ENCODE measurements around the gene NAIF1. TPM values are rescaled to one million over a fixed set of nuclear protein-coding genes. Genes with fewer than 3 reads are reported as not detected.

NAIF1 gene
- total and polyA plus RNA-seq, 2 donors (not counting 3 experiments of a cell fraction or from before 2014, with no cell fraction given): 8.2 to 10.1 TPM

- ChIA-PET CTCF (no interaction called here), POLR2A (no interaction called here)
- no peaks in the 10 kb centered on the region for H3K9me3 ChIP-seq (replicated peaks; ENCODE audit: control insufficient read depth, insufficient read depth, low read length)
- no peaks in the 10 kb centered on the region for H3K79me2 ChIP-seq (ENCODE audit: control insufficient read depth, insufficient read depth, low read length)
- H3K36me3 ChIP-seq (ENCODE audit: control insufficient read depth in 2 of 2, extremely low read depth in 1 of 2, insufficient read depth in 2 of 2, low read length in 2 of 2): no peaks in the 10 kb centered on the region
- no TSS peak for BruUV-seq (replicated peaks)
- no peak overlapping the region for H3K27ac ChIP-seq (ENCODE audit: insufficient read depth, low read depth, low read length)
- no peak overlapping the region for H3K4me3 ChIP-seq (replicated peaks in 1 of 3; ENCODE audit: insufficient read depth in 1 of 3, low read depth in 1 of 3, low read length in 3 of 3)
- no peak overlapping the region for H3K9ac ChIP-seq (replicated peaks; ENCODE audit: extremely low read depth, insufficient read depth, low read length)
- no peak overlapping the region for H2AFZ ChIP-seq (ENCODE audit: low read depth, low read length)
- dilution Hi-C loops (cut with MboI; ENCODE audit: extremely low pct_ligation_motif_present, low sequenced_read_pairs) (no loop called here), intact Hi-C loops (cut with micrococcal nuclease) (no loop called here)
- no peaks in the 10 kb centered on the region for H3K9me1 ChIP-seq (replicated peaks; ENCODE audit: control insufficient read depth, extremely low read depth, insufficient read depth, low read length)
- peaks cover 2% of the 10 kb centered on the region for H3K4me1 ChIP-seq (ENCODE audit: control insufficient read depth, extremely low read depth, insufficient read depth, low read length)
- no peak for FAIRE-seq
- DNase-seq (ENCODE audit: low read depth, low spot score): no peak
- no peak for TF ChIP-seq FOS (IDR thresholded peaks at IDR 0.05; ENCODE audit: borderline replicate concordance, insufficient read depth, low read length)
- no peak overlapping the region for H3K4me2 ChIP-seq (ENCODE audit: insufficient read depth, low read length)
- no peaks in the 10 kb centered on the region for H3K27me3 ChIP-seq (ENCODE audit: control insufficient read depth in 2 of 2, insufficient read depth in 2 of 2, low read length in 2 of 2)
- no peaks in the 10 kb centered on the region for H4K20me1 ChIP-seq (replicated peaks; ENCODE audit: control insufficient read depth, extremely low read depth, insufficient read depth, low read length)
Measured at GRCh38 chr9:128054087-128054486, 13.0 kb downstream of the NAIF1 start.

DNA sequence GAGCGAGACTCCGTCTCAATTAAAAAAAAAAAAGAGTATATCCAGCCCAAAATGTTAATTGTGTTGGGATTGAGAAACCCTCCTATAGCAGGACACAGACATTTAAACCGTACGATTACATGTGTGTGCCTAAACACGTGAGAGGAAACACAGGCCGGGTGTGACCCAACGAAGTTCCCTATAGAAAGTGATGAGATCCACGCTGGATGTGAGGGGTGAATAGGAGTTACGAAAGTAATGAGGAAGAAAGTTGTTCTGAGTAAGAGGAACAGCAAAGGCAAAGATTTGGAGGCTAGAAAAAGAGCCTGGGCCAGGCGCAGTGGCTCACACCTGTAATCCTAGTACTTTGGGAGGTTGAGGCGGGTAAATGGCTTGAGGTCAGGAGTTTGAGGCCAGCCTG lies 13.6 kb downstream of the NAIF1 start:
- Histone ChIP-seq H3K4me2 (ENCODE audit: insufficient read depth, low read length) (no peak overlapping the region), H3K4me1 (ENCODE audit: control insufficient read depth, extremely low read depth, insufficient read depth, low read length) (peaks cover 2% of the 10 kb centered on the region), H3K79me2 (ENCODE audit: control insufficient read depth, insufficient read depth, low read length) (no peaks in the 10 kb centered on the region), H3K27ac (ENCODE audit: insufficient read depth, low read depth, low read length) (no peak overlapping the region), H2AFZ (ENCODE audit: low read depth, low read length) (no peak overlapping the region), H3K27me3 (ENCODE audit: control insufficient read depth in 2 of 2, insufficient read depth in 2 of 2, low read length in 2 of 2) (no peaks in the 10 kb centered on the region), H3K9ac (replicated peaks; ENCODE audit: extremely low read depth, insufficient read depth, low read length) (no peak overlapping the region), H3K9me1 (replicated peaks; ENCODE audit: control insufficient read depth, extremely low read depth, insufficient read depth, low read length) (no peaks in the 10 kb centered on the region), H3K4me3 (replicated peaks in 1 of 3; ENCODE audit: insufficient read depth in 1 of 3, low read depth in 1 of 3, low read length in 3 of 3) (no peak overlapping the region), H4K20me1 (replicated peaks; ENCODE audit: control insufficient read depth, extremely low read depth, insufficient read depth, low read length) (no peaks in the 10 kb centered on the region), H3K36me3 (ENCODE audit: control insufficient read depth in 2 of 2, extremely low read depth in 1 of 2, insufficient read depth in 2 of 2, low read length in 2 of 2) (no peaks in the 10 kb centered on the region), H3K9me3 (replicated peaks; ENCODE audit: control insufficient read depth, insufficient read depth, low read length) (no peaks in the 10 kb centered on the region)
- DNase-seq (ENCODE audit: low read depth, low spot score) (no peak), FAIRE-seq (no peak)
- ChIA-PET CTCF (no interaction called here), POLR2A (no interaction called here)
- no TSS peak for BruUV-seq (replicated peaks)
- intact Hi-C loops (cut with micrococcal nuclease) (no loop called here), dilution Hi-C loops (cut with MboI; ENCODE audit: extremely low pct_ligation_motif_present, low sequenced_read_pairs) (no loop called here)
- TF ChIP-seq MYC (IDR thresholded peaks at IDR 0.05; ENCODE audit: low read depth, low read length) (no peak), POLR2A (IDR thresholded peaks at IDR 0.05; ENCODE audit: low read depth, low read length) (no peak), CTCF (IDR thresholded peaks at IDR 0.05; ENCODE audit: extremely low read depth in 1 of 2, insufficient read depth in 1 of 2, low read depth in 1 of 2, low read length in 2 of 2) (no peak), EZH2 (IDR thresholded peaks at IDR 0.05; ENCODE audit: borderline replicate concordance, low read depth, low read length, severe bottlenecking) (no peak), POLR2AphosphoS5 (IDR thresholded peaks at IDR 0.05; ENCODE audit: insufficient read depth, low read depth, low read length) (no peak), GATA2 (IDR thresholded peaks at IDR 0.05; ENCODE audit: insufficient read depth, insufficient read length, low read depth, low read length) (no peak), JUN (IDR thresholded peaks at IDR 0.05; ENCODE audit: borderline replicate concordance, insufficient read depth, insufficient read length, low read depth) (no peak), FOS (IDR thresholded peaks at IDR 0.05; ENCODE audit: borderline replicate concordance, insufficient read depth, low read length) (no peak), MAX (IDR thresholded peaks at IDR 0.05; ENCODE audit: insufficient read depth, insufficient read length) (no peak)

Data from endothelial cell of umbilical vein (primary cell).